GM18508 (cell line): Measurements from ENCODE around the gene CELSR1.

Experiments
- ATAC-seq: cut with Tn5 transposase; IDR thresholded peaks from one replicate; pipeline ENCODE4 v1.9.1; 2021; ENCODE audit warnings: moderate number of reproducible peaks; ENCODE audit not compliant: insufficient read depth, unreplicated experiment

CELSR1 gene

DNA sequence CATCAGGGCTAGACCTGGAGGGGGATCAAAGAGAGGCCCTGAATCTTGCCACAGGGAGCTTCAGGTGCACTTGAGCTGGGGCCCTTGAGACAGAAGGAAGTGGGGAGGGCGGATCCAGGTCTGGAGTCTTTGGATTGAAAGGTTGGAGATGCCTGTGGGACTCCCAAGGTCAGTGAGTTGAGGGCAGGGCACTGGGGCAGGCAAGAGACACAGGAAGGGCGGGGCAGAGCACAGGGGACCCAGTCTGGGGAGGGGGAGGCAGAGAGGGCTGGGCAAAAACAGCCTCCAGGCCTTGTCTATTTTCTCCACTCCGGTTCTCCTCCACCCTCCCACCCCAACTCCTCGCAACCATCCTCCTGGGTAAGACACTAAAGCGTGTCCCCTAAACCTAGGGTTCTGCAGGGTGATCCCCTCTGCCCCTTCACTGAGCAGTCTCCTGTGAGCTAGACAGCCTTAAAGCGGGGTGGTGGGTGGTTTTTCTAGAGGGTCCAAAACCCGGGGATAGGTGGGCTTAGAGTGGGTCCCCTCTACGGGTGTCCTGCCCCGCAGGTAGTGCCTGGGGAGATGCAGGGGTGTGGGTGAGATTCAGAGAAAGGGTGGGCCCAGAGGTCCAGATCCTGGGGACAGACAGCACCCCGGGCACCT lies 38.6 kb upstream of the CELSR1 start:
- ATAC-seq: no peak

DNA sequence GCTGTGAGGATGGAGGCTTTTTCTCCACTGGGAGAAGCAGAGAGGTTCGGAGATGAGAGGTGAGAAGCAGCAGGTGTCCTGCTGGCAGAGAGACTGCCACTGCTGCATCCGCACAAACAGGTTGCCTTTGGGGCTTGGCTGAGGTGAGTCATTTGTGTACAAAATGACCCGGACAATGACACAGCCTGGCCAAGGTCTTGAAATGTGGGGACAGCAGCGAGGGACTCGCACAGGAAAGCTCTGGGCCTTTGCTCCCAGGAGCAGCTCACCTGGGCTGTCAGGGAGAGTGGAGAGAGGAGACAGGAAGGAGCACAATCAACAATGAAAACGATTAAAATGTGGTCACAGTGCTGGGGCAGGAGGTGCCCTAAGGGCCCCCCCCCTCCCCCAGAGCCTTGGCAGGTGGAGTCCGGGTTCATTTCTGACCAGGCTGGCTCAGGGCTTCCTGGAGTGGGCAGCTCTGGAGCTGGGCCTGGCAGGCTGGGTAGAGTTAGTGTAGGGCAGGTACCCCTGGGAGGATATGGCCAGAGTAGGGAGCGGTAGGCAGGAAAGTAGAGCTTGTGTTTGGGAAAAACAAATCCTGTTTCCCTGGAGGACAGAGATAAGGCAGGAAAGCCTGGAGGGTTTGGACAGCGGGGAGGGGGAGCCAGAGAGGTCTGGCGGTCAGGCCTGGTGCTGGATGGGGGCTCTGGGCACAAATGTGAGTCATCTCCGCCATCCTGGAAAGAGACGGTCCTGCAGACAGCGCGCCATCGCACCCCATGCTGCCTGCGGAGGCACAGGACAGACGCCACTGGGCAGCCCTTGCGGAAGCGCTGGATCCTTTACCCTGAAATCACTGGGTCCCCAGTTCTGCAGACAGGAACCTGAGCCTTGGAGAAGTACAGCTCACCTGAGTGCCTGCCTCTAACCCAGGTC lies 37.8 kb upstream of the CELSR1 start:
- no peak for ATAC-seq

DNA sequence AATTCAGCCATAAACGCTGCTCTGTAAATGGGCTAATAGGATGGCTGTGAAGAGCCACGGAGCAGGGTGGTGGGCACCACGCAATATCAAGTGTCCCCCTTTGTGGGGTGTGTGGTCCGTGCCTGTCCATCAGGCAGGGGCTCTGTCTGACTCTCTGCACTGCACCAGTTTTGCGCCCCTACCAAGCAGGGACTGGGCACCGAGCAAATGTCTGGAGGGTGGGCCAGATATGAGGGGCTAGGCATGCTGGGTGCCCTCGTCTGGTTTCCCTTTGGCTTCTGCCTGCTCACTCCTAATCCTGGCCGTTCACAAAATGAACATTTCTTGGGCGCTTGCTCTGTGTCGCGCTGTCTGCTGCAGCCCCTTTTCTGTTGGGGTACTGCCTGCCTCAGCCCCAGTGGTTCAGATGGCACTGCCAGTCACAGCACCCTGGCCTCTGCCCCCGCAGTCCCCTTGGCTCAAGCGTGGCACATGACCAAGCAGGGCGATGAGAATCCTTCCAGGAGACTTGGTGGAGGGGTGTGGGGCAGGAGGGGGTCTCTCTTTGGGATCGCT lies 37.1 kb upstream of the CELSR1 start:
- ATAC-seq: no peak

DNA sequence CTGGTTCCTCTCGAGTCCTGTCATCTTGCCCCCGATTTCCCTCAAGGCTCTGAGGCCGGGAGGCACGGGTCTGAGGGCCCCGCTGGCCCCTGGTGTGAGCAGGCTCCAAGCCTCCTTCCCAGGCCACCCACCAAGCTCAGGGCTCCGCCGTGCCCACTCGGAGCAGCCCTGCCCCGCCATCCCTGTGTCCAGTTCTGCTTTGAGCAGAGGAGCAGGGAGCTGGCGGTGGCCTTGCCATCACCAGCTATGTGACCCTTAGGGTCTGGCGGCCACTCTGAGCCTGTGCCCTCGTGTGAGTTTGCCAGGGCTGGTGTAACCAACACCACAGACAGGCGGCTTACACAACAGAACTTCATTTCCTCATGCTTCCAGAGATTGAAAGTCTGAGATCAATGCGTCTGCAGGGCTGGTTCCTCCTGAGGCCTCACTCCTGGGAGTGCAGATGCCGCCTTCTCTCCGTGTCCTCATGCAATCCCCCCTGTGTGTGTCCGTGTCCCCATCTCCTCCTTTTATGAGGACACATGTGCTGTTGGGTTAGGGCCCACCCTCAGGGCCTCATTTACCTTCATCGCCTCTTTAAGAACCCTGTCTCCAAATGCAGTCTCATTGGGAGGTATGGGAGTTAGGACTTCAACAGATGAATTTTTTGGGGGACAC lies 36.5 kb upstream of the CELSR1 start:
- no peak for ATAC-seq

DNA sequence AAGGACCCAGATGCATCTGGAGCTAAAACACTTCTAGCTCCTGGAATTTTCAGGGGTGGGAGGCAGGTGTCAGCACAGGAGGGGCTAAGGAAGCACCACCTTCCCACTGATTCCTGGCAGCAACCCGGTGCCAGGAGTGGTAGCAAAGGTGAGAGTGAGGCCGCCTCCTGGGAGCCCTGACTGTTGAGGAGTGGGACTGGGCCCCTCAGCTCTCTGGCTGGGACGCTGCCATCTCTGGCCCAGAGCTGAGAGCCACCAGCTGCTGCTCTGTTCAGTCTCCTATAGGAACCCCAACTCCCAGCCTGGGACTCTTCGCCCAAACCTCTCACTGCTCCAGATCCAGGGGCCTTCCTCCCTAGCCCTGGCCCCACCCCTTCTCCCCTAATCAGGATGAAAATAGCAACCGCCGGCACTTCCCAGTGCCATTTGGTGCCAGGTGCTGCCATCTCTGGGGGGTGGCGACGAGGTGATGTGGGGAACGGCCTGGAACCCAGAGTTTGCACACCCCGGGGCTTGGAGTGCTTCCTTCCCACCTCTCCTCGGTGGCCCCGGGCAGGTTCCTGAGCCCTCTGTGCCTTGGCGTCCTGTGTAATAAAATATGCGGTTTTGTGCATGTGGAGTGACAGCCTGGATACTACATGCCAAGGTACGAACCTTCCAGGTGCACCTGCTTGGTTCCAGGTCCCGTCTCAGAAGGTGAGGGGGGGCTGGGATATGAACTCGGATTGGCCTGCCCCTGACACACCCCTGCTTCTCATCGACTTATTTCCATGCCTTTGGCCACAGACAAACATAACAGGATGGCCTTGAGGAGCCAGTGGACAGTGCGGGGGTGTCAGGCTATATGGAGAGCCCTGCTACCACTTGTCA lies 35.7 kb upstream of the CELSR1 start:
- no peak for ATAC-seq

DNA sequence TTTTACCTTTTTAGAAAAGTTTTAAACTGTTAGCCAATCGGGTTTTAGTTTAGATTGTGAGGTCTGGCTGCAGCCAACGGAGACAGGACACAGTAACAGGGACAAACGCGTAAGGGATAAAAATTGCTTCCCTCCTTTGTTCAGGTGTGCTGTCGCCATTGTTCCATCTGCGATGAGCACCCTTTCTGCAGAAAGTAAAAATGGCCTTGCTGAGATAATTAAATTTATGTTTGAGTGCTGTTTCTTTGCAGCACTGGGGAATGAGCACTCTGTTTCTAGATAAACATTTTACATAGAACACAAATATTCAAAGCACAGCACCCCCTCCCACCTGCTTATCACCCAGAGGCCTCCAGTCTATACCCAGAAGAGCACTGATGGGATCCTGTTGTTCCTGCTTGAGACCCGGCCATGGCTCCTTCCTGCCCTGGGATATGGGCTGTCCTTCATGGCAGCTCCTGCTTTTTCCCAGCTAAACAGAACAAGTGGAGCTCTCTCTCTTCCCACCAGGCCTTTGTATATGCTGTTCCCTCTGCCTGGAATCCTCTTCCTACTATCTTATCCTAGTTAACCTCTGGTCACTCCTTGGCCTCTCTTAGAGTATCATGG lies 34.3 kb upstream of the CELSR1 start:
- ATAC-seq: no peak

- ATAC-seq: no peak
Measured at GRCh38 chr22:46569848-46570695, 32.7 kb upstream of the CELSR1 start.

DNA sequence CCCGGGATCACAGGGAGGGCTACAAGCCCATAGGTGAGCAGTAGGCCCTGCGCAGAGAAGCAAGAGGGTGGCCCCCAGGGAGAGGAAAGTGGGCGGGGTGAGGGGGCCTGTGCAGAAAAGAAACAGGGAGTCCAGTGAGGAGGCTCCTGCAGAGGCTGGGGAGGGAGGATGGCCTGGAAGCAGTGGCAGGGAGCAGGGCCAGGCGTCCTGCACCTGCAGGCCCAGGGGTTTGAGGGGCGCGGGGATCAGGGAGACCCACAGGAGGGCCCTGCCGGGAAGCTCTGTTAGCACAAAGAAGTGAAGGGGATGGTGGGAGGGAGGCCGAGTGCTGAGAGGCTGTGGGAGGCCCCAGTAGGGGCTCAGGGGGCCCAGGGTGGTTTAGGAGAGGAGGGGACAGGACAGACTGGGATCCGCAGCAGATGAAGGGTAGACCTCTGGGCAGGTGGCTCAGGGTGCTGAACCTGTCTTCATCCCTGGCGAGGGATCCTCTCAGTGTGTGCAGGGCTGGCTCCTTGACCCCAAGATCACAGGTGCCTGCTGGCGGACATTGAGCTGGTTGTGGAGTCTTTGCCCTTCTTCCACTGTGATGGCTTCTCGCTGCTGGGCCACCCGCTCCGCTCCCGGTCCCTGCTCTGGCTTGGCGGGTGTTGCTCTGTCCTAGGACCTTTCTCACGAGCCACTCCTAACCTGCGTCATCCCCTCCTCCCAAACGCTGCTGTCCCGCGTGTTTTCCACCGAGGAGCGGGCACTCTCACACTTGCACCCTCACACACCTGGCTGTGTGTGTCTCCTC lies 31.8 kb upstream of the CELSR1 start:
- ATAC-seq: no peak

GRCh38 chr22:46568102-46568809 lies 30.8 kb upstream of the CELSR1 start:
- ATAC-seq: no peak

DNA sequence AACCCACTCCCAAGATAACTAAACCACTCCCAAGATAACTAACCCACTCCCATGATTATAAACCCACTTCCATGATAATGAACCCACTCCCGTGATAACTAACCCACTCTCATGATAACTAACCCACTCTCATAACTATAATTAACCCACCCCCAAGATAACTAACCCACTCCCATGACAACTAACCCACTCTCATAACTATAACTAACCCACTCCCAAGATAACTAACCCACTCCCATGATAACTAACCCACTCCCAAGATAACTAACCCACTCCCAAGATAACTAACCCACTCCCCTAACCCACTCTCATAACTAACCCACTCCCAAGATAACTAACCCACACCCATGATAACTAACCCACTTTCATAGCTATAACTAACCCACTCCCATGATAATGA lies 30.1 kb upstream of the CELSR1 start:
- ATAC-seq: no peak

- ATAC-seq: no peak
Measured at GRCh38 chr22:46564084-46564714, 26.8 kb upstream of the CELSR1 start.

GRCh38 chr22:46563381-46564083 lies 26.1 kb upstream of the CELSR1 start:
- ATAC-seq: no peak

DNA sequence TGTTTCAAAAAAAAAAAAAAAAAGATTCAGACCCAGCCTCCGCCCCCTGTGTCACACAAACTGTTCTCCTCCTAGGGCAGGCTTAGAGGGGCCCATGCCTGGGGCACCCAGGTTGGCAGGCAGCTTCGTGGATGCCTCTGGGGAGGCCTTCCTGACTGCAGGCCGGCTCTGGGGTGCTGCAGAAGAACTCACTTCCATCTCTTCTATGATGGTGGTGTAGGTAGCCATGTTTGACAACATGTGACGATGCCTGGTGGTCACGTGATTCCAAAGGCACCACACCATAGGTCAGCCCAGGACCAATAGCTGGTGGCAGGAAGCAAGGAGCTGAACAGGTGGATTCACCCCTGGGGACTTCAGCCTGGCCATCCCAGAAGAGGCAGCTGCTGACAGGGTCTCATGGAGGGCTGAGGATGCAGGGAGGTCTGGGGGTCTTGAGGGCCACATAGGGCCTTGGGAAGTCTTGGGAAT lies 24.1 kb upstream of the CELSR1 start:
- no peak for ATAC-seq

GRCh38 chr22:46560696-46561295 lies 23.4 kb upstream of the CELSR1 start:
- no peak for ATAC-seq

DNA sequence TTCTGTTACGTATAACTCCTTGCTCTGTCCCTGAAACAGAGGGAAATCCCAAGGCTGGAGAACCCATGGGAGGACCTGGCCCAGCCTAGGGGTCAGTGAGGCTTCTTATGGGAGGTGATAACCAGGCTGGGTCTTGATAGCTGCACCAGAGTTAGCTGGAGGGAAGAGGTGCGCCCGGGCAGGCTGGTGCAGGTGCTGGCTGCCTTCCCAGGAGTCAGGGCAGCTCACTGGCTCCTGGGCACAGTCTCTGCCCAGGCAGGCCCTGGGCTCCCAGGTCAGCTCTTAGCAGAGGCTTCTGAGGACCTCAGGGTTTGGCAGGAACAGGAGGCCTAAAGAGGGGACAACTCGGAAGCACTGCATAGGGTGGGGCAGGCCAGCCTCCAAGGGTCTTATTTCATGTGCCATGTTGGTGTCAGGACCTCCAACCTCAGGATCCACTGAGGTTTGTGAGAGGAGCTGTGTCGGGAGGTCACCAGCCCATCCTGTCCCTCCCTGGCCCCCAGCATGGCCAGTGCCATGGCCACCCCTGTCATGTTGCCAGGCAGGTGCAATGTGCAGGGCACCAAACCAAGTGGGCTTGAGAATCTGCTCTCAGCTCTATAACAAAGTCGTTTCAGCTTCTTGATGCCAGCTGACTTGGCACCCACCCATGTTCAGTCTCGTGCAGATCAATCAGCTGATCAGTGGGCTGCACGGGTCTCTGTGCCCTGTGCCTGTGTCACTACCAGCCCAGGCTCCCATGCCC lies 20.5 kb upstream of the CELSR1 start:
- ATAC-seq: no peak
